GM19035 (cell line): ENCODE measurements around the gene GAD2.
A peak's percentile ranks its signal among the peaks of the same experiment; 100 is the strongest.

ENCODE experiments used
- ATAC-seq: cut with Tn5 transposase; IDR thresholded peaks from one replicate; pipeline ENCODE4 v1.9.1; 2021; ENCODE audit not compliant: unreplicated experiment

The GAD2 gene

GRCh38 chr10:26221541-26221940 is 5.0 kb downstream of the GAD2 start:
- no peak for ATAC-seq

- ATAC-seq: no peak
Observed at GRCh38 chr10:26222563-26222962, 6.0 kb downstream of the GAD2 start.

GRCh38 chr10:26225322-26225721 is 8.7 kb downstream of the GAD2 start:
- ATAC-seq: no peak

- no peak for ATAC-seq
Observed at GRCh38 chr10:26227786-26228185, 11.2 kb downstream of the GAD2 start.

GRCh38 chr10:26232174-26232573 is 15.6 kb downstream of the GAD2 start:
- no peak for ATAC-seq

- ATAC-seq: no peak
Observed at GRCh38 chr10:26235761-26236160, 19.2 kb downstream of the GAD2 start.

- ATAC-seq: no peak
Observed at GRCh38 chr10:26238378-26238777, 21.8 kb downstream of the GAD2 start.

GRCh38 chr10:26242706-26243350 is 26.3 kb downstream of the GAD2 start:
- ATAC-seq: no peak

GRCh38 chr10:26243351-26243720 is 26.8 kb downstream of the GAD2 start:
- ATAC-seq: no peak

- ATAC-seq: no peak
Observed at GRCh38 chr10:26249681-26250080, 33.1 kb downstream of the GAD2 start.

GRCh38 chr10:26251925-26252324 is 35.4 kb downstream of the GAD2 start:
- ATAC-seq: no peak

- no peak for ATAC-seq
Observed at GRCh38 chr10:26254616-26255015, 38.0 kb downstream of the GAD2 start.

GRCh38 chr10:26259341-26259740 is 42.8 kb downstream of the GAD2 start:
- no peak for ATAC-seq

GRCh38 chr10:26269754-26270153 is 53.2 kb downstream of the GAD2 start:
- ATAC-seq: no peak

- ATAC-seq: no peak
Observed at GRCh38 chr10:26274391-26274790, 57.8 kb downstream of the GAD2 start.

GRCh38 chr10:26278295-26278694 is 61.7 kb downstream of the GAD2 start:
- ATAC-seq: no peak

- ATAC-seq: no peak
Observed at GRCh38 chr10:26290236-26290635, 73.7 kb downstream of the GAD2 start.

- no peak for ATAC-seq
Observed at GRCh38 chr10:26291721-26292480, 75.3 kb downstream of the GAD2 start.

GRCh38 chr10:26296360-26296759 is 79.8 kb downstream of the GAD2 start:
- no peak for ATAC-seq

- ATAC-seq: no peak
Observed at GRCh38 chr10:26300001-26300400, 83.4 kb downstream of the GAD2 start.

GRCh38 chr10:26303366-26303765 is 86.8 kb downstream of the GAD2 start:
- no peak for ATAC-seq

GRCh38 chr10:26310361-26310760 is 93.8 kb downstream of the GAD2 start:
- peak; percentile 65 for ATAC-seq
